ENCODE measurements around the gene TFPT. TPM values are rescaled to one million over a fixed set of nuclear protein-coding genes. Genes with fewer than 3 reads are reported as not detected.

TFPT gene
- total and polyA plus RNA-seq, 2 of the 13 experiments (the other 11 are each of a cell fraction or from before 2014, with no cell fraction given) = 8.4 to 10.7 TPM

DNA sequence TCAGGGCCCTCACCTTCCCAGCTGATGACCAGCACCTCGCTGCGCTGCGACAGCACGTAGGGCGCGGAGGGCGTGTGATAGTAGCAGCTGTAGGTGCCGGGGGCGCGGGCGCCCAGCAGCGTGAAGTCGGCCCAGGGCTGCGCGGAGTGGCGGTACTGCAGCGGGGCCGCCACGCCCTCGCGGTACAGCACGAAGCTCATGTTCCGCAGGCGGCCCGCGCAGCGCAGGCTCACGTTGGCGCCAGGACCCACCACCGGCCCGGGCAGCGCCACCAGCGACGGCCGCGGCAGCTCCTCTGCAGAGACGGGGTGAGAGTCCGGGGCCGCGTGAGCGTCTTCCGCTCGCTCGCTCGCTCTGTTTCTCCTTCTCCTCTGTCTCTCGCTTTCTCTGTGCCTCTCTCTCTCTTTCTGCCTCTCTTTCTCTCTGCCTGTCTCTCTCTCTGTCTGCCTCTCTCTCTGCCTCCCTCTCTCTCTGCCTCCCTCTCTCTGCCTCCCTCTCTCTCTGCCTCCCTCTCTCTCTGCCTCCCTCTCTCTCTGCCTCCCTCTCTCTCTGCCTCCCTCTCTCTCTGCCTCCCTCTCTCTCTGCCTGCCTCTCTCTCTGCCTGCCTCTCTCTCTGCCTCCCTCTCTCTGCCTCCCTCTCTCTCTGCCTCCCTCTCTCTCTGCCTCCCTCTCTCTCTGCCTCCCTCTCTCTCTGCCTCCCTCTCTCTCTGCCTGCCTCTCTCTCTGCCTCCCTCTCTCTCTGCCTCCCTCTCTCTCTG is 19.4 kb downstream of the TFPT start (continued):
- TF ChIP-seq ZNF619 (CRISPR knock-in tag; IDR thresholded peaks at IDR 0.05) (0 out of 2 replicates have a peak, but pooled peaks have one; percentile 40), TFAP4 (IDR thresholded peaks at IDR 0.05; ENCODE audit: borderline replicate concordance, low read depth) (0 out of 2 replicates have a peak, but pooled peaks have one; percentile 13), ATF3 (CRISPR knock-in tag; IDR thresholded peaks at IDR 0.05) (0 out of 2 replicates have a peak, but pooled peaks have one; percentile 10), HES4 (CRISPR knock-in tag; IDR thresholded peaks at IDR 0.05; ENCODE audit: borderline replicate concordance) (peak; percentile 70; the same call in 1 of the 2 replicates), CHCHD3 (CRISPR knock-in tag; IDR thresholded peaks at IDR 0.05) (0 out of 2 replicates have a peak, but pooled peaks have one; percentile 54), CSRNP1 (CRISPR knock-in tag; IDR thresholded peaks at IDR 0.05) (peak; percentile 84), BRD4 (CRISPR knock-in tag; IDR thresholded peaks at IDR 0.05) (0 out of 2 replicates have a peak, but pooled peaks have one; percentile 26), ZNF678 (CRISPR knock-in tag; IDR thresholded peaks at IDR 0.05) (peak; percentile 73; the same call in 1 of the 2 replicates), ZNF792 (CRISPR knock-in tag; IDR thresholded peaks at IDR 0.05) (0 out of 2 replicates have a peak, but pooled peaks have one; percentile 43), ZNF768 (CRISPR knock-in tag; IDR thresholded peaks at IDR 0.05) (peak; percentile 26; the same call in 1 of the 2 replicates), ETS1 (CRISPR knock-in tag; IDR thresholded peaks at IDR 0.05) (0 out of 2 replicates have a peak, but pooled peaks have one; percentile 62)
- TF ChIP-seq, protein P1, sequence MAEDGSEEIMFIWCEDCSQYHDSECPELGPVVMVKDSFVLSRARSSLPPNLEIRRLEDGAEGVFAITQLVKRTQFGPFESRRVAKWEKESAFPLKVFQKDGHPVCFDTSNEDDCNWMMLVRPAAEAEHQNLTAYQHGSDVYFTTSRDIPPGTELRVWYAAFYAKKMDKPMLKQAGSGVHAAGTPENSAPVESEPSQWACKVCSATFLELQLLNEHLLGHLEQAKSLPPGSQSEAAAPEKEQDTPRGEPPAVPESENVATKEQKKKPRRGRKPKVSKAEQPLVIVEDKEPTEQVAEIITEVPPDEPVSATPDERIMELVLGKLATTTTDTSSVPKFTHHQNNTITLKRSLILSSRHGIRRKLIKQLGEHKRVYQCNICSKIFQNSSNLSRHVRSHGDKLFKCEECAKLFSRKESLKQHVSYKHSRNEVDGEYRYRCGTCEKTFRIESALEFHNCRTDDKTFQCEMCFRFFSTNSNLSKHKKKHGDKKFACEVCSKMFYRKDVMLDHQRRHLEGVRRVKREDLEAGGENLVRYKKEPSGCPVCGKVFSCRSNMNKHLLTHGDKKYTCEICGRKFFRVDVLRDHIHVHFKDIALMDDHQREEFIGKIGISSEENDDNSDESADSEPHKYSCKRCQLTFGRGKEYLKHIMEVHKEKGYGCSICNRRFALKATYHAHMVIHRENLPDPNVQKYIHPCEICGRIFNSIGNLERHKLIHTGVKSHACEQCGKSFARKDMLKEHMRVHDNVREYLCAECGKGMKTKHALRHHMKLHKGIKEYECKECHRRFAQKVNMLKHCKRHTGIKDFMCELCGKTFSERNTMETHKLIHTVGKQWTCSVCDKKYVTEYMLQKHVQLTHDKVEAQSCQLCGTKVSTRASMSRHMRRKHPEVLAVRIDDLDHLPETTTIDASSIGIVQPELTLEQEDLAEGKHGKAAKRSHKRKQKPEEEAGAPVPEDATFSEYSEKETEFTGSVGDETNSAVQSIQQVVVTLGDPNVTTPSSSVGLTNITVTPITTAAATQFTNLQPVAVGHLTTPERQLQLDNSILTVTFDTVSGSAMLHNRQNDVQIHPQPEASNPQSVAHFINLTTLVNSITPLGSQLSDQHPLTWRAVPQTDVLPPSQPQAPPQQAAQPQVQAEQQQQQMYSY (CRISPR knock-in tag; IDR thresholded peaks at IDR 0.05) = 0 out of 2 replicates have a peak, but pooled peaks have one; percentile 26
- TF ChIP-seq, protein P2, sequence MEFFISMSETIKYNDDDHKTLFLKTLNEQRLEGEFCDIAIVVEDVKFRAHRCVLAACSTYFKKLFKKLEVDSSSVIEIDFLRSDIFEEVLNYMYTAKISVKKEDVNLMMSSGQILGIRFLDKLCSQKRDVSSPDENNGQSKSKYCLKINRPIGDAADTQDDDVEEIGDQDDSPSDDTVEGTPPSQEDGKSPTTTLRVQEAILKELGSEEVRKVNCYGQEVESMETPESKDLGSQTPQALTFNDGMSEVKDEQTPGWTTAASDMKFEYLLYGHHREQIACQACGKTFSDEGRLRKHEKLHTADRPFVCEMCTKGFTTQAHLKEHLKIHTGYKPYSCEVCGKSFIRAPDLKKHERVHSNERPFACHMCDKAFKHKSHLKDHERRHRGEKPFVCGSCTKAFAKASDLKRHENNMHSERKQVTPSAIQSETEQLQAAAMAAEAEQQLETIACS (CRISPR knock-in tag; IDR thresholded peaks at IDR 0.05) = 0 out of 2 replicates have a peak, but pooled peaks have one; percentile 38
- TF ChIP-seq, protein P3, sequence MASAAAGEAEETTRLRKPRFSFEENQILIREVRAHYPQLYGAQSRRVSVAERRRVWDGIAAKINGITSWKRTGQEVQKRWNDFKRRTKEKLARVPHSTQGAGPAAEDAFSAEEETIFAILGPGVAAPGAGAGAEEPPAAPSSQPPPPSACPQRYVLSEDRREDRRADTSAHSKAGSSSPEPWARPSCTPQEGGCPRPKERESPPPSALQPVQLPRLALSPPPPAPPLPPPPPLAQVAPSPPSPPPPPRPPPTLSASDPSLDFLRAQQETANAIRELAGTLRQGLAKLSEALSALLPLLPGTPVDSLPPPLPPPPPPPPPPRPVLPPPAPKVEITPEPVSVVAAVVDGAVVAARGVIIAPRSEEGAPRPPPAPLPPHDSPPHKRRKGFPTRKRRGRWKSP (CRISPR knock-in tag; IDR thresholded peaks at IDR 0.05) = peak; percentile 83
- TF ChIP-seq, protein P4, sequence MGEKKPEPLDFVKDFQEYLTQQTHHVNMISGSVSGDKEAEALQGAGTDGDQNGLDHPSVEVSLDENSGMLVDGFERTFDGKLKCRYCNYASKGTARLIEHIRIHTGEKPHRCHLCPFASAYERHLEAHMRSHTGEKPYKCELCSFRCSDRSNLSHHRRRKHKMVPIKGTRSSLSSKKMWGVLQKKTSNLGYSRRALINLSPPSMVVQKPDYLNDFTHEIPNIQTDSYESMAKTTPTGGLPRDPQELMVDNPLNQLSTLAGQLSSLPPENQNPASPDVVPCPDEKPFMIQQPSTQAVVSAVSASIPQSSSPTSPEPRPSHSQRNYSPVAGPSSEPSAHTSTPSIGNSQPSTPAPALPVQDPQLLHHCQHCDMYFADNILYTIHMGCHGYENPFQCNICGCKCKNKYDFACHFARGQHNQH (CRISPR knock-in tag; IDR thresholded peaks at IDR 0.05) = 0 out of 2 replicates have a peak, but pooled peaks have one; percentile 23
